Measurements from ENCODE around the gene KRTAP9-8.

DNA sequence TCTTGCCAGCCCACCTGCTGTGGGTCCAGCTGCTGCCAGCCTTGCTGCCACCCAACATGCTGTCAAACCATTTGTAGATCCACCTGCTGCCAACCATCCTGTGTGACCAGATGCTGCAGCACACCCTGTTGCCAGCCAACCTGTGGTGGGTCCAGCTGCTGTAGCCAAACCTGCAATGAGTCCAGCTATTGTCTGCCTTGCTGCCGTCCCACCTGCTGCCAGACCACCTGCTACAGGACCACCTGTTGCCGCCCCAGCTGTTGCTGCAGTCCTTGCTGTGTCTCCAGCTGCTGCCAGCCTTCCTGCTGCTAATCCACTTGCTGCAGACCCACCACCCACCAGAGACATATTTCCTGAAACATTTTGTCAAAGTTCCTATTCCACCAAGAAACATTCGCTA is 47.5 kb upstream of the KRTAP9-8 start:
- TF ChIP-seq, protein P1, sequence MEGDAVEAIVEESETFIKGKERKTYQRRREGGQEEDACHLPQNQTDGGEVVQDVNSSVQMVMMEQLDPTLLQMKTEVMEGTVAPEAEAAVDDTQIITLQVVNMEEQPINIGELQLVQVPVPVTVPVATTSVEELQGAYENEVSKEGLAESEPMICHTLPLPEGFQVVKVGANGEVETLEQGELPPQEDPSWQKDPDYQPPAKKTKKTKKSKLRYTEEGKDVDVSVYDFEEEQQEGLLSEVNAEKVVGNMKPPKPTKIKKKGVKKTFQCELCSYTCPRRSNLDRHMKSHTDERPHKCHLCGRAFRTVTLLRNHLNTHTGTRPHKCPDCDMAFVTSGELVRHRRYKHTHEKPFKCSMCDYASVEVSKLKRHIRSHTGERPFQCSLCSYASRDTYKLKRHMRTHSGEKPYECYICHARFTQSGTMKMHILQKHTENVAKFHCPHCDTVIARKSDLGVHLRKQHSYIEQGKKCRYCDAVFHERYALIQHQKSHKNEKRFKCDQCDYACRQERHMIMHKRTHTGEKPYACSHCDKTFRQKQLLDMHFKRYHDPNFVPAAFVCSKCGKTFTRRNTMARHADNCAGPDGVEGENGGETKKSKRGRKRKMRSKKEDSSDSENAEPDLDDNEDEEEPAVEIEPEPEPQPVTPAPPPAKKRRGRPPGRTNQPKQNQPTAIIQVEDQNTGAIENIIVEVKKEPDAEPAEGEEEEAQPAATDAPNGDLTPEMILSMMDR (IDR thresholded peaks at IDR 0.05 in 2 of 3, conservative IDR thresholded peaks at IDR 0.05 in 1 of 3; ENCODE audit: borderline replicate concordance in 1 of 3, insufficient read depth in 1 of 3, low read depth in 2 of 3, low read length in 2 of 3): no peak
- TF ChIP-seq POLR2A (IDR thresholded peaks at IDR 0.05; ENCODE audit: borderline replicate concordance, extremely low read depth, insufficient read depth, insufficient read length) (no peak), EZH2 (IDR thresholded peaks at IDR 0.05) (no peak), RAD21 (IDR thresholded peaks at IDR 0.05; ENCODE audit: low read depth) (no peak), POLR2AphosphoS5 (IDR thresholded peaks at IDR 0.05; ENCODE audit: low read depth, low read length) (no peak), YY1 (IDR thresholded peaks at IDR 0.05; ENCODE audit: extremely low read depth, insufficient replicate concordance, low read depth, low read length) (no peak), EZH2phosphoT487 (IDR thresholded peaks at IDR 0.05; ENCODE audit: borderline replicate concordance) (no peak), EGR1 (IDR thresholded peaks at IDR 0.05; ENCODE audit: low read depth) (no peak)
- TF ChIP-seq, protein P2, sequence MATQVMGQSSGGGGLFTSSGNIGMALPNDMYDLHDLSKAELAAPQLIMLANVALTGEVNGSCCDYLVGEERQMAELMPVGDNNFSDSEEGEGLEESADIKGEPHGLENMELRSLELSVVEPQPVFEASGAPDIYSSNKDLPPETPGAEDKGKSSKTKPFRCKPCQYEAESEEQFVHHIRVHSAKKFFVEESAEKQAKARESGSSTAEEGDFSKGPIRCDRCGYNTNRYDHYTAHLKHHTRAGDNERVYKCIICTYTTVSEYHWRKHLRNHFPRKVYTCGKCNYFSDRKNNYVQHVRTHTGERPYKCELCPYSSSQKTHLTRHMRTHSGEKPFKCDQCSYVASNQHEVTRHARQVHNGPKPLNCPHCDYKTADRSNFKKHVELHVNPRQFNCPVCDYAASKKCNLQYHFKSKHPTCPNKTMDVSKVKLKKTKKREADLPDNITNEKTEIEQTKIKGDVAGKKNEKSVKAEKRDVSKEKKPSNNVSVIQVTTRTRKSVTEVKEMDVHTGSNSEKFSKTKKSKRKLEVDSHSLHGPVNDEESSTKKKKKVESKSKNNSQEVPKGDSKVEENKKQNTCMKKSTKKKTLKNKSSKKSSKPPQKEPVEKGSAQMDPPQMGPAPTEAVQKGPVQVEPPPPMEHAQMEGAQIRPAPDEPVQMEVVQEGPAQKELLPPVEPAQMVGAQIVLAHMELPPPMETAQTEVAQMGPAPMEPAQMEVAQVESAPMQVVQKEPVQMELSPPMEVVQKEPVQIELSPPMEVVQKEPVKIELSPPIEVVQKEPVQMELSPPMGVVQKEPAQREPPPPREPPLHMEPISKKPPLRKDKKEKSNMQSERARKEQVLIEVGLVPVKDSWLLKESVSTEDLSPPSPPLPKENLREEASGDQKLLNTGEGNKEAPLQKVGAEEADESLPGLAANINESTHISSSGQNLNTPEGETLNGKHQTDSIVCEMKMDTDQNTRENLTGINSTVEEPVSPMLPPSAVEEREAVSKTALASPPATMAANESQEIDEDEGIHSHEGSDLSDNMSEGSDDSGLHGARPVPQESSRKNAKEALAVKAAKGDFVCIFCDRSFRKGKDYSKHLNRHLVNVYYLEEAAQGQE (IDR thresholded peaks at IDR 0.05; ENCODE audit: low read depth): no peak

Measured in HCT116 (cell line).